NCI-H1105 (cell line): ENCODE data around the gene TMEM187.
A peak's percentile ranks its signal among the peaks of the same experiment; 100 is the strongest.

Experiments
- DNase-seq: peaks from one replicate; lab custom pipeline; 2025; lab: John Stamatoyannopoulos, UW

TMEM187 gene

GRCh38 chrX:153972368-153973126 lies at the start of gene TMEM187:
Gene TMEM187, plus strand, starts transcription at chrX:153972754. Its CDS starts 9,309 bp downstream, at chrX:153982063.
- DNase-seq: peak; percentile 98

GRCh38 chrX:153922932-153923857 lies 49.4 kb upstream of the TMEM187 start:
- DNase-seq: peak; percentile 19

- peak; percentile 25 for DNase-seq
Measured at GRCh38 chrX:153924149-153924861, 48.2 kb upstream of the TMEM187 start.

GRCh38 chrX:153925387-153925738 lies 47.2 kb upstream of the TMEM187 start:
- no peak for DNase-seq

GRCh38 chrX:153925739-153926551 lies 46.6 kb upstream of the TMEM187 start, which contains the start of gene ARHGAP4:
Gene ARHGAP4, minus strand, starts transcription at chrX:153926264. Its CDS starts 62 bp downstream, at chrX:153926202.
- DNase-seq: peak; percentile 44

- no peak for DNase-seq
Measured at GRCh38 chrX:153926552-153926857, 46.0 kb upstream of the TMEM187 start.

- DNase-seq: peak; percentile 76
Measured at GRCh38 chrX:153926858-153927671, 45.5 kb upstream of the TMEM187 start.

- no peak for DNase-seq
Measured at GRCh38 chrX:153927672-153927921, 45.0 kb upstream of the TMEM187 start.

- peak; percentile 99 for DNase-seq
Measured at GRCh38 chrX:153927922-153928760, 44.4 kb upstream of the TMEM187 start.

- no peak for DNase-seq
Measured at GRCh38 chrX:153928846-153929245, 43.7 kb upstream of the TMEM187 start.

GRCh38 chrX:153929576-153929975 lies 43.0 kb upstream of the TMEM187 start:
- DNase-seq: no peak

- DNase-seq: no peak
Measured at GRCh38 chrX:153930011-153930910, 42.3 kb upstream of the TMEM187 start.

GRCh38 chrX:153931151-153931550 lies 41.4 kb upstream of the TMEM187 start:
- no peak for DNase-seq

- no peak for DNase-seq
Measured at GRCh38 chrX:153931748-153932147, 40.8 kb upstream of the TMEM187 start.

- DNase-seq: no peak
Measured at GRCh38 chrX:153932220-153932915, 40.2 kb upstream of the TMEM187 start.

- DNase-seq: no peak
Measured at GRCh38 chrX:153933748-153934147, 38.8 kb upstream of the TMEM187 start.

- no peak for DNase-seq
Measured at GRCh38 chrX:153934148-153934761, 38.3 kb upstream of the TMEM187 start.

- peak; percentile 79 for DNase-seq
Measured at GRCh38 chrX:153934762-153935325, 37.7 kb upstream of the TMEM187 start, which contains the start of gene NAA10. Gene NAA10, minus strand, starts transcription at chrX:153935037. Its CDS starts 133 bp downstream, at chrX:153934904.
